ENCODE data around the gene HNRNPDL. TPM values are rescaled to one million over a fixed set of nuclear protein-coding genes. Genes with fewer than 3 reads are reported as not detected.

Gene HNRNPDL
- polyA plus RNA-seq, 1 donor from 2014 or later, result 1,146 TPM

DNA sequence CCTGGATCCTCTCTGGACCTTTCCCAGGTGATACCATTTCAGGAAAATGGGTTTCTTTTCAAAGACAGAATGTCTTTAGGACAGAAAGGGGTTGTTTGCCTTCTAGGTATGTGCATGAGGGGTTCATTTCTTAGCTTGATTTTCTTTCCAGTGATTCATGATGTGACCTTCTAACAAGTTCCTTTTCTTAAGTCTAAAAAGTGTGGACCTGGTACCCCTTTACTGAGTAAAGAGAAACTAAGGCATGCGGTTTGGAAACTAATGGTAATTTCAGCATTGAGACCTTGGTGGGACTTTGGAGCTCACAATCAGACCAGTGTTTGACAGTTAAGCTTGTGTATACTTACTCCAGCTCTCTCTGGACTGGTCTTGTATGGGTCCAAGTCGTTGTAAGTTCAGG lies 8.8 kb upstream of the HNRNPDL start:
- no peak overlapping the region for H3K9ac ChIP-seq (ENCODE audit: low read length)
- no peaks in the 10 kb centered on the region for H3K9me3 ChIP-seq (ENCODE audit: low read length)
- H3K4me3 ChIP-seq (ENCODE audit: low read length), result no peak overlapping the region
- H3K79me2 ChIP-seq (replicated peaks; ENCODE audit: insufficient read depth, low read length), result peaks cover 62% of the 10 kb centered on the region
- H3K4me2 ChIP-seq (ENCODE audit: low read length), result no peak overlapping the region
- no peaks in the 10 kb centered on the region for H3F3A ChIP-seq (ENCODE audit: insufficient read depth, low read length, poor library complexity, severe bottlenecking)
- no peaks in the 10 kb centered on the region for H3K9me2 ChIP-seq (ENCODE audit: insufficient read depth, low read length)
- H3K27me3 ChIP-seq (ENCODE audit: insufficient read depth, low read depth, low read length), result no peaks in the 10 kb centered on the region
- no peaks in the 10 kb centered on the region for H3K36me3 ChIP-seq (ENCODE audit: insufficient read depth, low read length)
- no peak overlapping the region for H2AFZ ChIP-seq (ENCODE audit: low read depth, low read length)
- TF ChIP-seq SMC3 (conservative IDR thresholded peaks at IDR 0.05; ENCODE audit: poor library complexity) (no peak), EZH2 (IDR thresholded peaks at IDR 0.05; ENCODE audit: borderline replicate concordance, insufficient read depth, low read length, poor library complexity, severe bottlenecking) (no peak), RAD21 (conservative IDR thresholded peaks at IDR 0.05) (no peak), POLR2AphosphoS5 (IDR thresholded peaks at IDR 0.05) (no peak), MXI1 (conservative IDR thresholded peaks at IDR 0.05; ENCODE audit: poor library complexity, severe bottlenecking) (no peak), EP300 (conservative IDR thresholded peaks at IDR 0.05; ENCODE audit: poor library complexity, severe bottlenecking) (no peak), TAF1 (IDR thresholded peaks at IDR 0.05; ENCODE audit: low read depth) (no peak)
- TF ChIP-seq, protein P1, sequence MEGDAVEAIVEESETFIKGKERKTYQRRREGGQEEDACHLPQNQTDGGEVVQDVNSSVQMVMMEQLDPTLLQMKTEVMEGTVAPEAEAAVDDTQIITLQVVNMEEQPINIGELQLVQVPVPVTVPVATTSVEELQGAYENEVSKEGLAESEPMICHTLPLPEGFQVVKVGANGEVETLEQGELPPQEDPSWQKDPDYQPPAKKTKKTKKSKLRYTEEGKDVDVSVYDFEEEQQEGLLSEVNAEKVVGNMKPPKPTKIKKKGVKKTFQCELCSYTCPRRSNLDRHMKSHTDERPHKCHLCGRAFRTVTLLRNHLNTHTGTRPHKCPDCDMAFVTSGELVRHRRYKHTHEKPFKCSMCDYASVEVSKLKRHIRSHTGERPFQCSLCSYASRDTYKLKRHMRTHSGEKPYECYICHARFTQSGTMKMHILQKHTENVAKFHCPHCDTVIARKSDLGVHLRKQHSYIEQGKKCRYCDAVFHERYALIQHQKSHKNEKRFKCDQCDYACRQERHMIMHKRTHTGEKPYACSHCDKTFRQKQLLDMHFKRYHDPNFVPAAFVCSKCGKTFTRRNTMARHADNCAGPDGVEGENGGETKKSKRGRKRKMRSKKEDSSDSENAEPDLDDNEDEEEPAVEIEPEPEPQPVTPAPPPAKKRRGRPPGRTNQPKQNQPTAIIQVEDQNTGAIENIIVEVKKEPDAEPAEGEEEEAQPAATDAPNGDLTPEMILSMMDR (IDR thresholded peaks at IDR 0.05; ENCODE audit: poor library complexity, severe bottlenecking), result no peak
- TF ChIP-seq, protein P2, sequence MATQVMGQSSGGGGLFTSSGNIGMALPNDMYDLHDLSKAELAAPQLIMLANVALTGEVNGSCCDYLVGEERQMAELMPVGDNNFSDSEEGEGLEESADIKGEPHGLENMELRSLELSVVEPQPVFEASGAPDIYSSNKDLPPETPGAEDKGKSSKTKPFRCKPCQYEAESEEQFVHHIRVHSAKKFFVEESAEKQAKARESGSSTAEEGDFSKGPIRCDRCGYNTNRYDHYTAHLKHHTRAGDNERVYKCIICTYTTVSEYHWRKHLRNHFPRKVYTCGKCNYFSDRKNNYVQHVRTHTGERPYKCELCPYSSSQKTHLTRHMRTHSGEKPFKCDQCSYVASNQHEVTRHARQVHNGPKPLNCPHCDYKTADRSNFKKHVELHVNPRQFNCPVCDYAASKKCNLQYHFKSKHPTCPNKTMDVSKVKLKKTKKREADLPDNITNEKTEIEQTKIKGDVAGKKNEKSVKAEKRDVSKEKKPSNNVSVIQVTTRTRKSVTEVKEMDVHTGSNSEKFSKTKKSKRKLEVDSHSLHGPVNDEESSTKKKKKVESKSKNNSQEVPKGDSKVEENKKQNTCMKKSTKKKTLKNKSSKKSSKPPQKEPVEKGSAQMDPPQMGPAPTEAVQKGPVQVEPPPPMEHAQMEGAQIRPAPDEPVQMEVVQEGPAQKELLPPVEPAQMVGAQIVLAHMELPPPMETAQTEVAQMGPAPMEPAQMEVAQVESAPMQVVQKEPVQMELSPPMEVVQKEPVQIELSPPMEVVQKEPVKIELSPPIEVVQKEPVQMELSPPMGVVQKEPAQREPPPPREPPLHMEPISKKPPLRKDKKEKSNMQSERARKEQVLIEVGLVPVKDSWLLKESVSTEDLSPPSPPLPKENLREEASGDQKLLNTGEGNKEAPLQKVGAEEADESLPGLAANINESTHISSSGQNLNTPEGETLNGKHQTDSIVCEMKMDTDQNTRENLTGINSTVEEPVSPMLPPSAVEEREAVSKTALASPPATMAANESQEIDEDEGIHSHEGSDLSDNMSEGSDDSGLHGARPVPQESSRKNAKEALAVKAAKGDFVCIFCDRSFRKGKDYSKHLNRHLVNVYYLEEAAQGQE (IDR thresholded peaks at IDR 0.05; ENCODE audit: borderline replicate concordance), result no peak
- H4K20me1 ChIP-seq (ENCODE audit: insufficient read depth), result no peaks in the 10 kb centered on the region
- no peak overlapping the region for H3K27ac ChIP-seq (ENCODE audit: low read length)

DNA sequence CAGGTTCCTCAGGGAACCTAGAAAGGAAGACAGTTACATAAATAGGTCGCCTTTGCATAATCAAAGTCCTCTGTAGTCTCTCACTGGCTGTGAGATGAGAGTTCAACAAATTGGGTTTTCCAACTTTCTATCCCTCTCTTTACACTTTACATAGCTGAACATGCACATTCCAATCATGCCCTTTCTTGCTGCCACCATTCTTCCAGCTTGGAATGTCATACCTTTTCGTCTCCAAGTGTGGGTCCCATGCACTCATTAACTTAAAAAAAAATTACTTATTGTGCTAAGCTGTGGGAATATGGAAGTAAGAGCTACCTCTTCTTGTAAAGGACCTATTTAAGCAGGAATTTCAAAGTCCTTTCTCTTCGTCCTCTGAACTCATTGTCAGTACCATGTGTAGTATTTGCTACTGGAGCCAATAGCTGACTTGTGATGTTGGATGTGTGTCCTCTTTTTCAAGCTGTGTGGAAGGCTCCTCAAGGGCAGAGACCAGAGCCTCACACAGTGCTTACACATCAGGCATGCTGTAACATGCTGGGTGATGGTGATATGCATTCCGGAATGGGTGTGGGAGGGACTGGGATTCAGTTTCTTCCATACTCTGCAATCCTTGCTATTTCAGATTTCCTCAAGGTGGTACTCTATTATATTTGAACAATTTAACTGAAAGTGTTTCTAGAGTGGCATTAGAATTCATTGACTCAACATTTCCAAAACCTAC lies 7.2 kb upstream of the HNRNPDL start:
- H3K27ac ChIP-seq (ENCODE audit: low read length), result no peak overlapping the region

More for the DNA sequence above, 7.2 kb upstream of the HNRNPDL start:
- TF ChIP-seq TAF1 (IDR thresholded peaks at IDR 0.05; ENCODE audit: low read depth) (no peak), EZH2 (IDR thresholded peaks at IDR 0.05; ENCODE audit: borderline replicate concordance, insufficient read depth, low read length, poor library complexity, severe bottlenecking) (no peak), POLR2AphosphoS5 (IDR thresholded peaks at IDR 0.05) (no peak), SMC3 (conservative IDR thresholded peaks at IDR 0.05; ENCODE audit: poor library complexity) (no peak), EP300 (conservative IDR thresholded peaks at IDR 0.05; ENCODE audit: poor library complexity, severe bottlenecking) (no peak), MXI1 (conservative IDR thresholded peaks at IDR 0.05; ENCODE audit: poor library complexity, severe bottlenecking) (no peak), RAD21 (conservative IDR thresholded peaks at IDR 0.05) (no peak)
- TF ChIP-seq, protein P1 (IDR thresholded peaks at IDR 0.05; ENCODE audit: poor library complexity, severe bottlenecking), result no peak
- TF ChIP-seq, protein P2 (IDR thresholded peaks at IDR 0.05; ENCODE audit: borderline replicate concordance), result no peak
- Histone ChIP-seq H3K9me2 (ENCODE audit: insufficient read depth, low read length) (no peaks in the 10 kb centered on the region), H3K36me3 (ENCODE audit: insufficient read depth, low read length) (no peaks in the 10 kb centered on the region), H4K20me1 (ENCODE audit: insufficient read depth) (no peaks in the 10 kb centered on the region), H3K27me3 (ENCODE audit: insufficient read depth, low read depth, low read length) (no peaks in the 10 kb centered on the region), H3K79me2 (replicated peaks; ENCODE audit: insufficient read depth, low read length) (peaks cover 74% of the 10 kb centered on the region), H3K4me2 (ENCODE audit: low read length) (no peak overlapping the region), H3K9ac (ENCODE audit: low read length) (no peak overlapping the region), H3K9me3 (ENCODE audit: low read length) (no peaks in the 10 kb centered on the region), H2AFZ (ENCODE audit: low read depth, low read length) (no peak overlapping the region), H3F3A (ENCODE audit: insufficient read depth, low read length, poor library complexity, severe bottlenecking) (no peaks in the 10 kb centered on the region), H3K4me3 (ENCODE audit: low read length) (no peak overlapping the region)

Data from neural cell (in vitro differentiated cells).